NCI-H1694 treated with DMSO at 0.1 percent for 48 hours (cell line): Measurements from ENCODE around the gene CDH3.

Experiments
- DNase-seq: peaks from one replicate; lab custom pipeline; 2025; lab: John Stamatoyannopoulos, UW

The CDH3 gene

DNA sequence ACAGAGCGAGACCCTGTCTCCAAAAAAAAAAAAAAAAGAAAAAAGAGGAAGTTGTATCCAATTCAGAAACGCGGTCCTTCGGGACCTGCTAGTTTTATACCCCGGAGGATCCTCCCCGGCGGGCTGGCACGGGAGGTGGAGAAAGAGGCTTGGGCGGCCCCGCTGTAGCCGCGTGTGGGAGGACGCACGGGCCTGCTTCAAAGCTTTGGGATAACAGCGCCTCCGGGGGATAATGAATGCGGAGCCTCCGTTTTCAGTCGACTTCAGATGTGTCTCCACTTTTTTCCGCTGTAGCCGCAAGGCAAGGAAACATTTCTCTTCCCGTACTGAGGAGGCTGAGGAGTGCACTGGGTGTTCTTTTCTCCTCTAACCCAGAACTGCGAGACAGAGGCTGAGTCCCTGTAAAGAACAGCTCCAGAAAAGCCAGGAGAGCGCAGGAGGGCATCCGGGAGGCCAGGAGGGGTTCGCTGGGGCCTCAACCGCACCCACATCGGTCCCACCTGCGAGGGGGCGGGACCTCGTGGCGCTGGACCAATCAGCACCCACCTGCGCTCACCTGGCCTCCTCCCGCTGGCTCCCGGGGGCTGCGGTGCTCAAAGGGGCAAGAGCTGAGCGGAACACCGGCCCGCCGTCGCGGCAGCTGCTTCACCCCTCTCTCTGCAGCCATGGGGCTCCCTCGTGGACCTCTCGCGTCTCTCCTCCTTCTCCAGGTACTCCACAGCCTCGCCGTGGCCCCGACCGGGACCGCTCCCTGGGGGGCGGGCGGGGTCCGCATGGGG lies at the start of gene CDH3:
Gene CDH3 (plus strand): TSS at position 596 of the 779 bp plus-strand sequence. CDS start 70 bp downstream, at position 666.
- no peak for DNase-seq

- DNase-seq = no peak
Measured at GRCh38 chr16:68596266-68596665, 48.8 kb upstream of the CDH3 start.

GRCh38 chr16:68599586-68599985 lies 45.5 kb upstream of the CDH3 start:
- DNase-seq = no peak

GRCh38 chr16:68605746-68606145 lies 39.4 kb upstream of the CDH3 start:
- DNase-seq = no peak

- no peak for DNase-seq
Measured at GRCh38 chr16:68607443-68607842, 37.7 kb upstream of the CDH3 start.

- DNase-seq = no peak
Measured at GRCh38 chr16:68608330-68608729, 36.8 kb upstream of the CDH3 start.

GRCh38 chr16:68612996-68613395 lies 32.1 kb upstream of the CDH3 start:
- no peak for DNase-seq

DNA sequence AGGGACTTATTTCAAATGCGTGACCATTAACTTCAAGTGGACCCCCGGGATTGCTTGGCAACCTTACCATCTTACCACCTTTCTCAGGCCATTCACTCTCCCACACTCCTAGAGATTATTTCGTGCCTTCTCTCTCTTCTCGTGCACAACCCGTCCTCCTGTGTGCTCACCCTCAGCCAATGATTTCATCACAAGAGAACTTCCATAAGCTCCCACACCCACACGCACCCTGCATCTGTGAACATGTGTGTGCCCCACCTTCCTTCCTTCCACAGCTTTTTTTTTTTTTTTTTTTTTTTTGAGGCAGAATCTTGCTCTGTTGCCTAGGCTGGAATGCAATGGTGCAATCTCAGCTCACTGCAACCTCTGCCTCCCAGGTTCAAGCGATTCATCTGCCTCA lies 27.4 kb upstream of the CDH3 start:
- DNase-seq = no peak

DNA sequence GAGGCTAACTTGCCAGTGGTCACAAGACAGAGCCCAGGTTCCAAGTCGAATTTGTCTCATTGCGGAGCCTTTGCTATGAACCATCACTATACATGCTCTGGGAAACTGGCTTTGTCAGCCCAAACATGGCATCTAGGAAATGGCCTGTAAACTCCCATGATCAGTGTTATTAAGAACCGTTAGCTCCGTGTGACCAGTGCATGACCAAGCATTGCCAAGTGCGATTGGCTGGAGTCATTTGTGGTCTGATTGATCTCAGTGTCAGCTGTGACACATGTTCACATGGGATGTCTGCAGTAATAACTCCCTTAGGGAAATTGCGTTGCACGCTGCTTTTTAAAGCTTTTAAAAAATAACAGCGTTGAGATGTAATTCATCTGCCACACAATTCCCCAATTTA lies 18.6 kb upstream of the CDH3 start:
- no peak for DNase-seq

GRCh38 chr16:68627951-68628425 lies 17.1 kb upstream of the CDH3 start:
- DNase-seq = no peak

DNA sequence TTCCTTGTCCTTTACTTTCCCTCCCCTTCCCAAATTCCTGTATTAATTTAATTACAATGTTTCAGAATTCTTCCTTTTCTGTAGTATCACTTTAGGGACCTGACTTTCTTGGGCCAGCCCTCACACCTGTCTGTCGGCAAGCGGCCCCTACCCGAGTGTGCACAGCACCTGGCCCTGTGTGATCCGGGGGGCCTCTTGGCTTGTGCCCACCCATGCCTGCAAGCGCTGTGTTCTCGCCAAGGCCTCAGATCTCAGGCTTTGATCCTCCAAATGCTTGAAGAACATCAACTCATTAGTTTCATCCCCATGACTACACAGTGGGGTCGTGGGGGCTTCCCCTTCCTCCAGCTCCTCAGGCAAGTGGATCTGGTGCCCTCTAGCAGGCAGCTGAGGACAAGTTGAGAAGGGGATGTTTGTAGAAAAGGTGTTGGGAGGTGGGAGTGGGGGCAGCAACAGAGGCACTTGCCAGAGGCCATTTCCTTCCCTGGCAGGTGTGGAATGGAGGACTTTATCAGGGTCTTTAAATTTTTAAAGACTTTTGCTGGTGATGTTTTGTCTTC lies 15.7 kb upstream of the CDH3 start:
- DNase-seq = no peak

DNA sequence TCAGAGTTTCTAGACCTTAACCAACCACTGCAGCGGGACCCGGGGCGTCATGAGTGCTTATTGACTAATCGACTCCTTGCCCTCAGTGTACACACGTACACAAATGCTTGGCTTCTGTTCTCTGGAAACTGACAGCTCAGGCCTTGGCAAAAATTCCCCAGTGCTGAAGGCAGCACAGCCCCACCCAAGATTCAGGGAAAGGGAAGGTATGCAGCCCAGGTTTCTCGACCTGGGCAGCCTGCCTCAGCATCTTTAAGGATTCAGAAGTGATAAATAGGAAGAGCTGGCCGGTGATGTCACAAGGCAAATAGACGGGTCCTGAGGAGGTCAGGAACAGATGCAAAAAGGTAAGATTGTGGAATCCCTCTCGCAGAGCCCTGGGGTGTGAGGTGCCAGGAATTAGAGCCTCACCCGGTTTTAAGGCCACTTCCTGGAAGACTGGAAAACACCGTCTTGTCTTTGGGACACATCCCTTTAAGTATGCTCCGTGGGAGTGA lies 9.0 kb upstream of the CDH3 start:
- DNase-seq = no peak

GRCh38 chr16:68636818-68637217 lies 8.3 kb upstream of the CDH3 start:
- no peak for DNase-seq

DNA sequence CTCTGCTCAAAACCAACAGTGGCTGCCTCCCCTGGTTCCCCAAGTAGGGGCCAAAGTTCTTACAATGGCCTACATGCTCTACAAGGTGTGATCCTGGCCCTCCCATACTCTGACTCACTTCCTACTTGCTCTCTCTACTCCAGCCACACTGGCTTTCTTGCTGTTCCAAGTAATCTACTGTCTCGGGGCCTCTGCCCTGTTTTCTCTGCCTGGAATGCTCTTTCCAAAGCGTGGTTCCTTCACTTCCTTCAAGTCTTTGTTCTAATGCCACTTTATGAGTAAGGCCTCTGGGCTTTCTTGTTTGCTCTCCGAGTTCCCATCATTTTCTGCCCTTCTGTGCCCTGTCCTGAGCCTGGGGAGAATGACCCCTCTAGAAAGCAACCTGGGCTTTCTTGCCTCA lies 4.1 kb upstream of the CDH3 start:
- no peak for DNase-seq

DNA sequence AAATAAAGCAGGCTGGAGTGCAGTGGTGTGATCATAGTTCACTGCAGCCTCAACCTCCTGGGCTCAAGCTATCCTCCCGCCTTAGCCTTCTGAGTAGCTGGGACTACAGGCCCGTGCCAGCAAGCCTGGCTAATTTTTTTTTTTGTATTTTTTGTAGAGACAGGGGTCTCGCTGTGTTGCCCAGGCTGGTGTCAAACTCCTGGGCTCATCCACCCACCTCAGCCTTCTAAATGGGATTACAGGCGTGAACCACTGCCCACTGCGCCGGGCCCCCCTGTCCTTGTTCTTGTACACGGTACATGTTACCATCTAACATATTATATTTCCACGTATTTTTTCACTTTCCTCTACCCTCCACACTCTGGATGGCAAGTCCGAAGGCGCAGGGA lies 3.1 kb upstream of the CDH3 start:
- no peak for DNase-seq

- DNase-seq = no peak
Measured at GRCh38 chr16:68642436-68643101, 2.5 kb upstream of the CDH3 start.

GRCh38 chr16:68643227-68643626 lies 1.9 kb upstream of the CDH3 start:
- no peak for DNase-seq

DNA sequence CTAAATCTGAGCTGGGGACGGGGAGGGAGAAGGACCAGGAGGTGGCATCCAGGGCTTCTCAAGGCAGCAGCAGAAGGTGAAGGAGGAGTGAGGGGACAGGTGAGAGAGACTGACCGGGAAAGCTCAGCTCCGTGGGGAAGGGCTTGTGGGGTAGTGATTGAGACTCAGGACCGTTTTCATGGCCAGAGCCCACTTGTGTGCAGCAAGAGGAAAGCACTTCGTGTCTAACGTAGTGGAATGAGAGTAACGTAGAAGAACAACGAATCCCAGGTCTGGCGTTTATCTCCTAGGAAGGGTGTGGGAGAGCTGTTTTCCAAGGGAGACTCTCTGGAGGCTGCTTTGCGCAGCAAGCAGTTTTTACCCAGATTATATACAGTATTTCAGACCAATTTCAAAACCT lies 1.3 kb upstream of the CDH3 start:
- no peak for DNase-seq

GRCh38 chr16:68644296-68644695 lies 814 bp upstream of the CDH3 start:
- no peak for DNase-seq

DNA sequence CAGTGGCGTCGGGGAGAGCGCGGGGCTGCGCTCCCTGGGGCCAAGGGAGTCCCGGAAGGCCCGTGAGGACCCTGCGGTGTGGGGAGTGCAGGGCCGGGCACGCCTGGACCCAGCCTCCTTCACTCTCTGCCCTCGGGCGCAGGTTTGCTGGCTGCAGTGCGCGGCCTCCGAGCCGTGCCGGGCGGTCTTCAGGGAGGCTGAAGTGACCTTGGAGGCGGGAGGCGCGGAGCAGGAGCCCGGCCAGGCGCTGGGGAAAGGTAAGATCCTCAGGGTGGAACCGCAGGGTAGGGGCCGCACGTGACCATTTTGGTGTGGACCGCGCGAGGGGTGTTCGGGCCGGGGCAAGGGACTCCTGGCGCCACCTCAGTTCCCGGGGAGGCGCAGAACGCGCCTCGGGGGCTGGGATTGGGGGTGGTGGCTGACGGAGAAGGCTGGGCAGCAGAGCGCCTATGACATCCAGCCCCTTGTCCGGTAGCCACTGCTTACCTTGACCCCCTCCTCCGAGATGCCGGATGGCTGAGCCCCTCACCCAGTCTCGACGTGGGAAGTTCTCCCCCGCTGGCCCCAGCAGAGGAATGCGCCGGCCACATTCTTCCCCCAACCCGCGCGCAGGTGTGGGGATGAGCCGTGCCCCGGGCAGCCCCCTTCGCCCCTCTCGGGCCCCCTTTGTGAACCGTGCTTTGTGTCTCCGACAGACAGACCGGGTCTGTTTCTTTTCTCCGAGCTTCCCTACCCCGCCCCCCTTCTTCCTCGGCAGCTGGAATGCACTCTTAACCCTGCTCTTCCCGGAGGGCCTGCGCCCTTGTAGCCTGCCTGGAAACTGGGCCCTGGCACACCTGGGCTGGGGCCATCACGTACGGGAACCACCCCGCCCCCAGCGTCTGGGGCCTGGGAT lies 631 bp downstream of the CDH3 start:
- no peak for DNase-seq

DNA sequence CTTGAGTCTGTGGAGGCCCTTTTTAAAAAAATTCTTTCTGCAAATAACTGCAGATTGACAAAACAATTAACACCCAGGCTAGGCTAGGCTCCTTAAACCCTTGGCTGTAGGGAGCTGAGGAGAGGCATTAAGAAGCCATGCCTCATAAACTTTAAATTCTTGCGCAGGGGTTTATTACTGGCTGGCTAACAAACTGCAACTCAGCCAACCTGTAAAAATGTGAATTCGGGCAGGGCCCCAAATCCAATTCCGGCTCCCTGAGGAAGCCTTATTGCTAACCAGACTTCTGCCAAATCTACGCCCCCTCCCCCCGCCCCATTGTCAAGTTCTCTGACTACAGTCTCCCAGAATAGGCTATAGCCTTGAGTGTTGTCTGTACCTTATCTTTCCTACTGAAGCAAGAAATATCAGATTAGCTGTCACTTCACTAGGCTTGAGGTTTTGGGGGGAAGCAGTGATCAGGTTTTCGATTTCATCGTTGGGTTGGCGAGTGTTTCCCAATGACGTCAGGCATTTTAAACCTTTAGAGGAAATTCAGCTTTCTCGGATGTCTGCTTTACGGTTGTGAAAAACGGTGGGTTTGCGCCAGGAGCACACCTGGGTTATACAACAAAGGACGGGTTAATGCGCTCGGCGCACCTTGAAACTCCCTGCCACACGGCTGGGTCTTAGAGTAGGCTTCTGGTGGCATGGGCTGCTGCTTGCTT lies 2.0 kb downstream of the CDH3 start:
- no peak for DNase-seq
